ENCODE data around the gene GGTLC1. TPM values are rescaled to one million over a fixed set of nuclear protein-coding genes. Genes with fewer than 3 reads are reported as not detected.

Gene GGTLC1
- total RNA-seq, 4 donors from 2014 or later = not detected

- no peaks in the 10 kb centered on the region for H3K9me3 ChIP-seq
- TF ChIP-seq POLR2A (IDR thresholded peaks at IDR 0.05) = no peak
- TF ChIP-seq, protein P1, sequence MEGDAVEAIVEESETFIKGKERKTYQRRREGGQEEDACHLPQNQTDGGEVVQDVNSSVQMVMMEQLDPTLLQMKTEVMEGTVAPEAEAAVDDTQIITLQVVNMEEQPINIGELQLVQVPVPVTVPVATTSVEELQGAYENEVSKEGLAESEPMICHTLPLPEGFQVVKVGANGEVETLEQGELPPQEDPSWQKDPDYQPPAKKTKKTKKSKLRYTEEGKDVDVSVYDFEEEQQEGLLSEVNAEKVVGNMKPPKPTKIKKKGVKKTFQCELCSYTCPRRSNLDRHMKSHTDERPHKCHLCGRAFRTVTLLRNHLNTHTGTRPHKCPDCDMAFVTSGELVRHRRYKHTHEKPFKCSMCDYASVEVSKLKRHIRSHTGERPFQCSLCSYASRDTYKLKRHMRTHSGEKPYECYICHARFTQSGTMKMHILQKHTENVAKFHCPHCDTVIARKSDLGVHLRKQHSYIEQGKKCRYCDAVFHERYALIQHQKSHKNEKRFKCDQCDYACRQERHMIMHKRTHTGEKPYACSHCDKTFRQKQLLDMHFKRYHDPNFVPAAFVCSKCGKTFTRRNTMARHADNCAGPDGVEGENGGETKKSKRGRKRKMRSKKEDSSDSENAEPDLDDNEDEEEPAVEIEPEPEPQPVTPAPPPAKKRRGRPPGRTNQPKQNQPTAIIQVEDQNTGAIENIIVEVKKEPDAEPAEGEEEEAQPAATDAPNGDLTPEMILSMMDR (IDR thresholded peaks at IDR 0.05 in 4 of 5, conservative IDR thresholded peaks at IDR 0.05 in 1 of 5) = no peak
- intact Hi-C loops (cut with DNase I; ENCODE audit: low total_unique reads) (no loop called here), in situ Hi-C loops (cut with MboI; ENCODE audit: low sequenced_read_pairs in 4 of 4) (loop anchor here in 1 of 4 donors (25.0 kb wide), 1 partner anchor 105 kb away; no protein-coding TSS in a partner anchor)
- DNase-seq = no peak
- H3K27ac ChIP-seq = no peak overlapping the region
- no peak overlapping the region for H3K4me3 ChIP-seq
- H3K36me3 ChIP-seq = no peaks in the 10 kb centered on the region
- no peaks in the 10 kb centered on the region for H3K4me1 ChIP-seq
- no peaks in the 10 kb centered on the region for H3K27me3 ChIP-seq
- no peak for ATAC-seq
These were observed 28.3 kb upstream of the GGTLC1 start for GRCh38 chr20:24016607-24017457.

- TF ChIP-seq, protein P1 (IDR thresholded peaks at IDR 0.05 in 4 of 5, conservative IDR thresholded peaks at IDR 0.05 in 1 of 5) = no peak
- no peak for TF ChIP-seq POLR2A (IDR thresholded peaks at IDR 0.05)
These were observed 25.4 kb upstream of the GGTLC1 start for GRCh38 chr20:24013953-24014352.

GRCh38 chr20:24011282-24011681 lies 22.7 kb upstream of the GGTLC1 start:
- intact Hi-C loops (cut with DNase I; ENCODE audit: low total_unique reads) = no loop called here
- Histone ChIP-seq H3K4me1 (no peaks in the 10 kb centered on the region), H3K27me3 (no peaks in the 10 kb centered on the region), H3K9me3 (no peaks in the 10 kb centered on the region), H3K36me3 (no peaks in the 10 kb centered on the region), H3K27ac (no peak overlapping the region), H3K4me3 (no peak overlapping the region)
- in situ Hi-C loops (cut with MboI; ENCODE audit: low sequenced_read_pairs in 4 of 4) = loop anchor here in 1 of 4 donors (25.0 kb wide), 1 partner anchor 99 kb away; no protein-coding TSS in a partner anchor
- TF ChIP-seq POLR2A (IDR thresholded peaks at IDR 0.05) = no peak
- TF ChIP-seq, protein P1 (IDR thresholded peaks at IDR 0.05 in 4 of 5, conservative IDR thresholded peaks at IDR 0.05 in 1 of 5) = no peak
- ATAC-seq (no peak), DNase-seq (no peak)

More at GRCh38 chr20:24013953-24014352, 25.4 kb upstream of the GGTLC1 start:
- Histone ChIP-seq H3K9me3 (no peaks in the 10 kb centered on the region), H3K36me3 (no peaks in the 10 kb centered on the region), H3K27me3 (no peaks in the 10 kb centered on the region), H3K4me3 (no peak overlapping the region), H3K4me1 (no peaks in the 10 kb centered on the region), H3K27ac (no peak overlapping the region)
- ATAC-seq = no peak
- no peak for DNase-seq
- intact Hi-C loops (cut with DNase I; ENCODE audit: low total_unique reads) (no loop called here), in situ Hi-C loops (cut with MboI; ENCODE audit: low sequenced_read_pairs in 4 of 4) (loop anchor here in 1 of 4 donors (25.0 kb wide), 1 partner anchor 102 kb away; no protein-coding TSS in a partner anchor)

GRCh38 chr20:24007758-24008157 lies 19.2 kb upstream of the GGTLC1 start:
- in situ Hi-C loops (cut with MboI; ENCODE audit: low sequenced_read_pairs in 4 of 4) = loop anchor here in 2 of 4 donors (10.0 to 25.0 kb wide), 2 partner anchors 95 to 333 kb away; no protein-coding TSS in a partner anchor

More at GRCh38 chr20:24007758-24008157, 19.2 kb upstream of the GGTLC1 start:
- intact Hi-C loops (cut with DNase I; ENCODE audit: low total_unique reads) = no loop called here
- no peak overlapping the region for H3K4me3 ChIP-seq
- no peak for TF ChIP-seq POLR2A (IDR thresholded peaks at IDR 0.05)
- TF ChIP-seq, protein P1 (IDR thresholded peaks at IDR 0.05 in 4 of 5, conservative IDR thresholded peaks at IDR 0.05 in 1 of 5) = no peak
- H3K36me3 ChIP-seq = no peaks in the 10 kb centered on the region
- H3K27me3 ChIP-seq = peaks cover 0 to 4% (median 0%) of the 10 kb centered on the region in 3 donors
- no peak for ATAC-seq
- H3K27ac ChIP-seq = no peak overlapping the region
- H3K4me1 ChIP-seq = no peaks in the 10 kb centered on the region
- DNase-seq = no peak
- no peaks in the 10 kb centered on the region for H3K9me3 ChIP-seq

Data from gastrocnemius medialis (tissue), 4 donors.